Naive B cell (primary cell): ENCODE results near the gene ZSWIM7. TPM values are rescaled to one million over a fixed set of nuclear protein-coding genes. Genes with fewer than 3 reads are reported as not detected.
A peak's percentile ranks its signal among the peaks of the same experiment; 100 is the strongest.
"Not testable (repeated sequence)": the region's sequence is repeated elsewhere in the genome, so short reads cannot be mapped to it uniquely, and the experiment has no call there.

Source experiments
- ATAC-seq, 2 donors: fragments of 150-1000 bp; cut with Tn5 transposase; 2 replicates each; pipeline ENCODE4 v1.10.0; 2021; ENCODE audit warnings: low read depth in 2 of 2, mild to moderate bottlenecking in 2 of 2, moderate library complexity in 2 of 2
- DNase-seq: peaks from one replicate; pipeline ENCODE4 v3.0.0; 2022
- H3K27ac Mint-ChIP-seq, 6 donors: one replicate each; pipeline ENCODE4 v1.8.0; 2020 to 2022; ENCODE audit warnings: mild to moderate bottlenecking in 6 of 6, mixed read lengths in 6 of 6, moderate library complexity in 5 of 6, inconsistent platforms in 2 of 6
- H3K27me3 Mint-ChIP-seq, 3 donors: one replicate each; pipeline ENCODE4 v1.8.0; 2021 to 2022; ENCODE audit warnings: mixed read lengths in 3 of 3, mild to moderate bottlenecking in 1 of 3
- H3K36me3 Mint-ChIP-seq, 2 donors: one replicate each; pipeline ENCODE4 v1.8.0; 2020 to 2022; ENCODE audit warnings: mixed read lengths in 2 of 2, inconsistent platforms in 1 of 2, mild to moderate bottlenecking in 1 of 2
- H3K4me1 Mint-ChIP-seq, 3 donors: one replicate each; pipeline ENCODE4 v1.8.0; 2020 to 2022; ENCODE audit warnings: mixed read lengths in 3 of 3, inconsistent platforms in 1 of 3, mild to moderate bottlenecking in 1 of 3, moderate library complexity in 1 of 3
- H3K4me3 Mint-ChIP-seq, 8 donors: one replicate each; pipeline ENCODE4 v1.8.0; 2020 to 2022; ENCODE audit warnings: mild to moderate bottlenecking in 8 of 8, mixed read lengths in 8 of 8, moderate library complexity in 8 of 8, inconsistent platforms in 2 of 8
- H3K9me3 Mint-ChIP-seq, 7 donors: one replicate each; pipeline ENCODE4 v1.8.0; 2020 to 2022; ENCODE audit warnings: mixed read lengths in 7 of 7, mild to moderate bottlenecking in 5 of 7, inconsistent platforms in 2 of 7, moderate library complexity in 1 of 7
- polyA plus RNA-seq, 6 donors: library from polyadenylated mRNA; unstranded; fragments of 300-500 nt; fragmentation: Illumina TruSeq; gene quantifications; one replicate each; pipeline ENCODE4 v1.2.3, GENCODE V29; 2021; ENCODE audit warnings: low read depth in 6 of 6

Gene ZSWIM7
- polyA plus RNA-seq, 6 donors from 2014 or later, result 55.7 to 111 (median 82.1) TPM

DNA sequence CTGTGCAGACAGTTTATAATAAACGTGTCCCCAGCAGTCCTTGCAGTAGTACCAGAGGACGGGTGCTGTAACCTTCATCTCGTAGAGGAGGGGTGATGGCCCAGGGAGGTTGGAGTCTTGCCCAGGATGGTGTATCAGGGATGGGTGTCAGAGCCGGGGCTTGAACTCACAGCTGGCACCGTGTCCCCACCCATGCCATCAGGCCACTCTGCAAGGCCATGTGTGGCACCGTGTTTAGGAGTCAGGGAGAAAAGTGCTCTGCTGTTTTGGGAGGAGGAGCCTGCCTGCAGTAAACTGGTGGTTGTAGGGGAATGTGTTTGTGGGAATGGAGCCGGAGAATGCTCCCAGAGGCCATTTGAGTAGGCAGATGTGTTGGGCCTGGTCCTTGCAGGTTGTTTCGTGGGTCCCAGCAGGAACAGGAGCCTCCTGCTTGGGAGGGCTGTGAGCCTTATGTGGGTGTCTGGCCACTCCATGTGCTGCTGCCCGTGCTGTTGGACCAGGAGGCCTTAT, 52.8 kb downstream of the ZSWIM7 start:
- Mint-ChIP-seq H3K9me3 (no peaks in the 10 kb centered on the region), H3K27ac (no peak overlapping the region), H3K36me3 (peaks cover 0 to 10% of the 10 kb centered on the region in 2 donors), H3K4me3 (peak overlapping the region in 5 of 8 donors; percentile 3 to 71 (median 39)), H3K27me3 (peaks cover 32 to 42% (median 33%) of the 10 kb centered on the region in 3 donors), H3K4me1 (peaks cover 9 to 15% (median 9%) of the 10 kb centered on the region in 3 donors)
- ATAC-seq, result no peak
- DNase-seq, result no peak

DNA sequence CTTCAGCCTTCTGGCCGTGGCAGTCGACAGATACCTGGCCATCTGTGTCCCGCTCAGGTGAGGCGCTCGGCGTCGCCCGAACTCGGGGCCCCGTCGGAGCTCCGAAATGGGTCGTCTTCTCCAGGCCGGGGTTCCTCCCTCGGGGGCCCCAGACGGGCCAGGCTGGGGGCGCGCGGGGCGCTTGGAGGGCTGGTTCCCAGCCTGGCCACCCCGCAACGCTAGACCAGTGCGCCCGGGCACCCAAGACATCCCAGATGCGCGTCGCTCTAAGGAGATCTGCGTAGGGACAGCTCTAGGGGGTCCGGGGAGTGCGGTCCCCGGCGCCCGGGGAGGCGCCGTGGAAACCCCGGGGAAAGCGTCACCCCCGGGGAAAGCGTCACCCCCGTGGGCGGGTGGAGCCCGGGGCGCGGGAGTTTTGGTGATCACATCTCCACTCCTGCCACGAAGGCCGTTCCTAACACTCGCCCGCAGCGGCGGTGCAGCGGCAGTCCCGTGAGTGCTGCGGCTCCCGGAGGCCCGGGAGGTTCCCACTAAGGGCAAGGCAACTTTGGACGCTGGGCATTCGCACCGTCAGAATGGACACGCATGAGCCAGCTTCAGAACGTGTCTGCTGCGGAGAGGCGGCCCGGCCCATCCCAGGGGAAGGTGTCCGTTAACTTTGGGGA, 53.8 kb downstream of the ZSWIM7 start:
- Mint-ChIP-seq H3K4me3 (peak overlapping the region; percentile 21 to 87 (median 76)), H3K27ac (peak overlapping the region in 1 of 6 donors; percentile 44), H3K27me3 (peaks cover 32 to 42% (median 36%) of the 10 kb centered on the region in 3 donors), H3K36me3 (peaks cover 0 to 10% of the 10 kb centered on the region in 2 donors), H3K4me1 (peaks cover 9 to 15% (median 9%) of the 10 kb centered on the region in 3 donors), H3K9me3 (peaks cover 0 to under 1% (median 0%) of the 10 kb centered on the region in 7 donors)
- ATAC-seq (peak in 1 of 2 donors; percentile 35), DNase-seq (no peak)

DNA sequence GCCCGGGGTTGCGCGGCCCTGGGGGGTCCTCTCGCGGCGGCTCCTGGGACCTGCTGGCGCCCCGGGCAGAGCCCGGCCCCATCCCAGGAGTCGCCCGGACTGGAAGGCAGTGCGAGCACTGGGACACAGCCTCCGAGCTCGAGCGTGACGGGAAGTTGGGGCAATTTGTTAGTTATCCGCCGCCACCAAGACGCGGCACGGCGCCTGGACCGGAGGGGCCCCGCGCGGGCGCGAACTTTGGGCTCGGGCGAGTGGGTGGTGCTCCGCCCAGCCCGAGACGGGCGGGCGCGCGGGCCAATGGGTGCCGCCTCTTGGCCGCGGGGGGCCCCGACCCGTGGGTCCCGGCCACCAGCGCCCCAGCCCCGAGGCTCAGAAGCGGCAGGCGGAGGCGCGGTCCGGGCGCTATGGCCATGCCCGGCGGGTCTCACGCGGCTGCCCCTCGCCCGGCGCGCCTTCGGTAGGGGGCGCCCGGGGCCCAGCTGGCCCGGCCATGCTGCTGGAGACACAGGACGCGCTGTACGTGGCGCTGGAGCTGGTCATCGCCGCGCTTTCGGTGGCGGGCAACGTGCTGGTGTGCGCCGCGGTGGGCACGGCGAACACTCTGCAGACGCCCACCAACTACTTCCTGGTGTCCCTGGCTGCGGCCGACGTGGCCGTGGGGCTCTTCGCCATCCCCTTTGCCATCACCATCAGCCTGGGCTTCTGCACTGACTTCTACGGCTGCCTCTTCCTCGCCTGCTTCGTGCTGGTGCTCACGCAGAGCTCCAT, 54.6 kb downstream of the ZSWIM7 start, which contains the start of gene ADORA2B:
TSS of gene ADORA2B (plus strand) at position 372 of the 768 bp plus-strand sequence. CDS start at position 491, 119 bp downstream.
- peaks cover 0 to 10% of the 10 kb centered on the region in 2 donors for H3K36me3 Mint-ChIP-seq
- H3K4me3 Mint-ChIP-seq, result peak within 1 kb of the TSS; percentile 56 to 92 (median 87)
- H3K27me3 Mint-ChIP-seq, result peaks cover 32 to 42% (median 38%) of the 10 kb centered on the region in 3 donors
- peak within 1 kb of the TSS in 2 of 6 donors; percentile 44 to 69 for H3K27ac Mint-ChIP-seq
- DNase-seq (no peak), ATAC-seq (peak; percentile 50 to 64)
- H3K4me1 Mint-ChIP-seq, result peaks cover 9 to 15% (median 9%) of the 10 kb centered on the region in 3 donors
- peaks cover 0 to 1% (median 0%) of the 10 kb centered on the region in 7 donors for H3K9me3 Mint-ChIP-seq

DNA sequence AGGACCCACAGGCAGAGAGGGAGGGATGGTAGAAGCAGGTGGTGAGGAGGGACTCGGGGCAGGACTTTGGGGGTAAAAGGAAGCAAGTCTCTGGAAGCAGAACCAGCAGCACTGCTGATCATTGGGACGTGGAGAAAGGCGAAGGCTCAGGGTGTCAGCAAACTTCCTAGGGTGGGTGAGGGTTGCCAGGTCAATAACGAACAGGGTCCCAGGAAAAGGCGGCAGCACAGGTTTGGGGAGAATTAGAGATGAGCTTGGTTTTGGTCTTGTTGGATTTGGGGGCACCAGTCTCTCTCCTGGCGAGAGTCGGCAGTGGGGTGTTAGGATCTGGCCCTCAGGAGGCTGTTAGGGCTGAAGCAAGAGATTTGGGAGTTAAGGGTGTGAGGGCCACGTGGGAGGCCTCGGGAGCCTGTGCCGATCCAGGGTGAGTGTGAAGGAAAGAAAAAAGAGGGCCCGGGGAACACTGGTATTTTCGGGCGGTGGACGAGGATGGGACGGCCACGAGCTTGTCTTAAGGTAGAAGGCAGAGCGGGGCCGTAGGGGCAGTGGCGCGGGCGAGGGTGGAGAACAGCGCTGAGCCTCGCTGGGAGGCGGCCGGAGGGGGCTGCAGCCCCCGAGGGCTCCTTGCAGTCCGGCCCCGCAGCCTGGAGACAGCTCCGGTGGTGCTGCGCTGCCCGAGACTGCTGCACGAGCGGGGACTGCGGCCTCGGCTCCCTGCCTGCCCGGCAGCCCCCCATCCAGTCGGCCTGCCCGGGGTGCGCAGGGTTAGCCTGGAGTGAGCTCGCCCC, 55.3 kb downstream of the ZSWIM7 start:
- Mint-ChIP-seq H3K27me3 (peaks cover 32 to 42% (median 40%) of the 10 kb centered on the region in 3 donors), H3K9me3 (peaks cover 0 to 1% (median 0%) of the 10 kb centered on the region in 7 donors), H3K4me1 (peaks cover 9 to 15% (median 9%) of the 10 kb centered on the region in 3 donors), H3K4me3 (peak overlapping the region; percentile 56 to 92 (median 87)), H3K36me3 (peaks cover 0 to 10% of the 10 kb centered on the region in 2 donors), H3K27ac (peak overlapping the region in 1 of 6 donors; percentile 69)
- peak; percentile 27 to 28 for ATAC-seq
- no peak for DNase-seq

DNA sequence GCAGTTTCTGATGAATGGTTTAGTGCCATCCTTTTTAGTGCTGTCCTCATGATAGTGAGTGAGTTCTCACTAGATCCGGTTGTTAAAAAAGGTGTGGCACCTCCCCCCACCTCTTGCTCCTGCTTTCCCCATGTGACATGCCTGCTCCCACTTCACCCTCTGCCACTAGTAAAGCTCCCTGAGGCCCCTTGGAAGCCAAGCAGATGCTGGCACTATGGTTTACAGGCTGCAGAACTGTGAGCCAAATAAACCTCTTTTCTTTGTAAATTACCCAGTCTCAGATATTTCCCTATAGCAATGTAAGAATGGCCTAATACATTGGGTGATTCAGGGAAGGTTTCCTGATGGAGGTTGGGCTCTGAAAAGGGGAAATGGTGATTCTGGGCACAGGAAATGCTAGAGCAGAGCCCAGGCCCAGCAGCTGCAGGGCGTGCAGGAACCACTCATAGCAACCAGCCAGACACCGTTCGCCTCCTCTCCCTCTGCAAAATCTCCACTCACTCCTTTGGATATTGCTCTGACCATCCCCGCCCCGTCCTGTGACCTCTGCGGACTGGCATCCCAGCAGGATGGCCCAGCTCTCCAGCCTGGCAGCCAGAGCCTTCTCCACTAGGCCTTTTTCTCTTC, 57.2 kb downstream of the ZSWIM7 start:
- DNase-seq, result no peak
- H3K27ac Mint-ChIP-seq, result no peak overlapping the region
- H3K27me3 Mint-ChIP-seq, result peaks cover 30 to 39% (median 39%) of the 10 kb centered on the region in 3 donors
- ATAC-seq, result no peak
- peaks cover 0 to 1% (median 0%) of the 10 kb centered on the region in 7 donors for H3K9me3 Mint-ChIP-seq
- peaks cover 0 to 10% of the 10 kb centered on the region in 2 donors for H3K36me3 Mint-ChIP-seq
- H3K4me1 Mint-ChIP-seq, result peaks cover 9 to 15% (median 9%) of the 10 kb centered on the region in 3 donors
- peak overlapping the region in 1 of 8 donors; percentile 19 for H3K4me3 Mint-ChIP-seq

DNA sequence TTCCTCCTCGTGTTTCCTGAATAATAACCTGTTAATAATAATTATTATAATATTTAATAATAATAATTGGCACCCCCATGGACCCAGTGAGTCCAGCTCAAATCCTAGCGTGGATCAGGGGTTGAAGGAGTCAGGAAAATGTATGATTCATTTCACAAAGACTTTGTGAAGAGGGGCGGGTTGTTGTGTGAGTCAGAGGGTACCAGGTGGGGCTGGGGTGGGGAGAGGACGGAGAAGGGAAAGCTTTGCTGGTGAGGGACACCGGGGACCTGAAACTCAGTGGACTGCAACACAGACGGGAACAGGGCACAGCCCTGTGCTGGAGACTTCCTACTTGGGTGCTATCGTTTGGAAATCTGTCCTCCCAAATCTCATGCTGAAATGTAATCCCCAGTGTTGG, 57.7 kb downstream of the ZSWIM7 start:
- H3K27ac Mint-ChIP-seq, result no peak overlapping the region
- peak overlapping the region in 1 of 8 donors; percentile 19 for H3K4me3 Mint-ChIP-seq
- no peak for ATAC-seq
- H3K4me1 Mint-ChIP-seq, result peaks cover 9 to 15% (median 9%) of the 10 kb centered on the region in 3 donors
- peaks cover 0 to 10% of the 10 kb centered on the region in 2 donors for H3K36me3 Mint-ChIP-seq
- H3K27me3 Mint-ChIP-seq, result peaks cover 24 to 34% (median 33%) of the 10 kb centered on the region in 3 donors
- H3K9me3 Mint-ChIP-seq, result peaks cover 0 to 1% (median 0%) of the 10 kb centered on the region in 7 donors
- DNase-seq, result no peak

DNA sequence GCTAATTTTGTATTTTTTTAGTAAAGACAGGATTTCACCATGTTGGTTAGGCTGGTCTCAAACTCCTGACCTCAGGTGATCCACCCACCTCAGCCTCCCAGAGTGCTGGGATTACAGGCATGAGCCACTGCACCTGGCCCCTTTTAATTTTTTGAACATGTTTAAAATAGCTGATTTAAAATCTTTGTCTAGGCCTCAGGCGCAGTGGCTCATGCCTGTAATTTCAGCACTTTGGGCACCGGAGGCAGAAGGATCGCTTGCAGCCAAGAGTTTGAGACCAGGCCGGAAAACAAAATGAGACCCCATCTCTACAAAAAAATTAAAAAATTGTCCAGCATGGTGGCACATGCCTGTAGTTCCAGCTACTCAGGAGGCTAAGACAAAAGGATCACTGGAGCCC, 63.0 kb downstream of the ZSWIM7 start:
- H3K27ac Mint-ChIP-seq, H3K9me3 Mint-ChIP-seq, H3K4me3 Mint-ChIP-seq, H3K4me1 Mint-ChIP-seq, ATAC-seq, H3K36me3 Mint-ChIP-seq, DNase-seq: not testable (repeated sequence)
- peaks cover 4 to 14% (median 6%) of the 10 kb centered on the region in 3 donors for H3K27me3 Mint-ChIP-seq

DNA sequence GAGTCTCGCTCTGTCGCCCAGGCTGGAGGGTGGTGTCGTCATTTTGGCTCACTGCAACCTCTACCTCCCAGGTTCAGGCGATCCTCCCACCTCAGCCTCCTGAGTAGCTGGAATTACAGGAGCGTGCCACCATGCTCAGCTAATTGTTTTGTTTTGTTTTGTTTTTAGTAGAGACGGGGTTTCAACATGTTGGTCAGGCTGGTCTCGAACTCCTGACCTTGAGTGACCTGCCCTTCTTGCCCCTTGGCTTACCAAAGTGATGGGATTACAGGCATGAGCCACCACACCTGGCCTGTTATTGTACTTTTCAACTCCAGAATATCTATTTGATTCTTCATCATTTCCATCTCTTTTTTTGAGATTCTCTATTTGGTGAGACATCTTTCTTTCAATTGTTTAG, 63.6 kb downstream of the ZSWIM7 start:
- Mint-ChIP-seq H3K4me3 (no peak overlapping the region), H3K27ac (no peak overlapping the region), H3K4me1 (no peaks in the 10 kb centered on the region), H3K36me3 (no peaks in the 10 kb centered on the region), H3K27me3 (peaks cover 4 to 13% (median 6%) of the 10 kb centered on the region in 3 donors), H3K9me3 (peaks cover 0 to 1% (median 0%) of the 10 kb centered on the region in 7 donors)
- no peak for ATAC-seq
- DNase-seq, result no peak

DNA sequence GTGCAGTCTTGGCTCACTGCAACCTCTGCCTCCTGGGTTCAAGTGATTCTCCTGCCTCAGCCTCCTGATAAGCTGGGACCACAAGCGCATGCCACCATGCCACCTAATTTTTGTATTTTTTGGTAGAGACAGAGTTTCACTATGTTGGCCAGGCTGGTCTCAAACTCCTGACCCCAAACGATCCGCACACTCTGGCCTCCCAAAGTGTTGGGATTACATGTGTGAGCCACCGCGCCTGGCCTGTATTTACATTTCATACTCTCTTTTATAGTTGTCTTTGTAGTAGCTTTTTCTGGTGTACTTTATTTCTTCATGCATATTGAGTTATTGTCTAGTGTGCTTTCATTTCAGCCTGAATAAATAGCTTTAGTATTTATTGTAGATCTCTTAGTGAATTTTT, 64.6 kb downstream of the ZSWIM7 start:
- H3K4me1 Mint-ChIP-seq, result no peaks in the 10 kb centered on the region
- peaks cover 5 to 8% (median 6%) of the 10 kb centered on the region in 3 donors for H3K27me3 Mint-ChIP-seq
- H3K36me3 Mint-ChIP-seq, result no peaks in the 10 kb centered on the region
- DNase-seq (no peak), ATAC-seq (no peak)
- no peak overlapping the region for H3K4me3 Mint-ChIP-seq
- H3K27ac Mint-ChIP-seq, result no peak overlapping the region
- H3K9me3 Mint-ChIP-seq, result no peaks in the 10 kb centered on the region

DNA sequence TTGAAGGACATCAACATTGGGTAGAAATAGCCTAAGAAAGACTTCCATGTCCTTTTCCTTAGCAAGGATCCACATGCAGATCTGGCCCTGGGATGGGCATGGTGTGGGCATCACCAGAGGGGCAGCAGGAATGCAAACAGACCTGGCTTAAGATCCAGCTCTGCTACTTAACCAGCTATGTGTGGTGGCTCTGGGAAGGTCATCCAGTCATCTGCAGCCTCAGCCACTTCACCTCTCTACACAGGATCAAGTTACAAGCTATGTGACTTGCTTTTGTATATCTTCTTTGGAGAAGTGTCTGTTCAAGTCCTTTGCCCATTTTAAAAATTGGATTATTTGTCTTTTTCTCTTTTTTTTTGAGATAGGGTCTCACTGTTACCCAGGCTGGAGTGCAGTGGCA, 68.1 kb downstream of the ZSWIM7 start:
- H3K4me1 Mint-ChIP-seq, result peaks cover 14 to 16% (median 15%) of the 10 kb centered on the region in 3 donors
- H3K27ac Mint-ChIP-seq, result no peak overlapping the region
- H3K27me3 Mint-ChIP-seq, result peaks cover 15 to 26% (median 21%) of the 10 kb centered on the region in 3 donors
- peaks cover 0 to 1% of the 10 kb centered on the region in 2 donors for H3K36me3 Mint-ChIP-seq
- ATAC-seq (no peak), DNase-seq (no peak)
- peaks cover 0 to under 1% (median 0%) of the 10 kb centered on the region in 7 donors for H3K9me3 Mint-ChIP-seq
- H3K4me3 Mint-ChIP-seq, result no peak overlapping the region

DNA sequence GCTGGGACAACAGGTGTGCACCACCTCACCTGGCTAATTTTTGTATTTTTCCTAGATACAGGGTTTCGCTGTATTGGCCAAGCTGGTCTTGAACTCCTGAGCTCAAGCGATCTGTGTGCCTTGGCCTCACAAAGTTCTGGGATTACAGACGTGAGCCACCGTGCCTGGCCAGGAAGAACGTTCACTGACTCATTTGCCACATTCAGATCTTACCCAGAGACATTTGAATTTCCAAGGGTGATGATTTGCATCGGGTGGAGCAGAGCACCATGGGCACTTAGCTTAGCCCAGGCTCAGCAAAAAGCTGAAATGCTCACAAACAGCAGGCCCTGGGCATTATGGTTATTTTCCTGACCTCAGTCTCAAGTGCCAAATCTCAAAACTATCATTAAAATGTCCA, 69.1 kb downstream of the ZSWIM7 start:
- H3K27ac Mint-ChIP-seq, result no peak overlapping the region
- H3K9me3 Mint-ChIP-seq, result peaks cover 0 to 2% (median 0%) of the 10 kb centered on the region in 7 donors
- ATAC-seq (no peak), DNase-seq (no peak)
- H3K4me1 Mint-ChIP-seq, result peaks cover 14 to 16% (median 15%) of the 10 kb centered on the region in 3 donors
- H3K36me3 Mint-ChIP-seq, result peaks cover 0 to 8% of the 10 kb centered on the region in 2 donors
- peaks cover 19 to 30% (median 21%) of the 10 kb centered on the region in 3 donors for H3K27me3 Mint-ChIP-seq
- no peak overlapping the region for H3K4me3 Mint-ChIP-seq

DNA sequence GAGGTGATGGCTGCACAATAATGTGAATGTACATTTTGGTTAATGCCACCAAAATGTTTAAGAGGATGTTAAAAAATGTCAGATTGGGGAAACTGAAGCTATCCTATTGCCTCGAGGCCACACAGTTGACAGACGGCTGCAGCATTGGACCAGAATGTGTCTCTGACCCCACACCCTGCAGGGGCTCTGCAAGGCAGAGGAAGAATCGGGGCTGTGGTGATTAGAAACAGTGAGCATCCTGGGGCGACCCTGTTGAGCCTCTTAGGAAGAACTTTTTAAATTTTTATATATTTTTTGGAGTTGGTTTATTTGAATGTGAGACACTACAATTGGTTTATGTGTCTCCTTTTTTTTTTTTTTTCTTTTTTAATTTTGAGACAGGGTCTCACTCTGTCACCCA, 69.6 kb downstream of the ZSWIM7 start:
- H3K4me3 Mint-ChIP-seq, result no peak overlapping the region
- H3K9me3 Mint-ChIP-seq, result peaks cover 0 to 2% (median 0%) of the 10 kb centered on the region in 7 donors
- DNase-seq, result no peak
- peaks cover 0 to 8% of the 10 kb centered on the region in 2 donors for H3K36me3 Mint-ChIP-seq
- ATAC-seq, result no peak
- peaks cover 14 to 26% (median 19%) of the 10 kb centered on the region in 3 donors for H3K27me3 Mint-ChIP-seq
- peaks cover 14 to 16% (median 15%) of the 10 kb centered on the region in 3 donors for H3K4me1 Mint-ChIP-seq
- no peak overlapping the region for H3K27ac Mint-ChIP-seq
